GM23248 (cell line): ENCODE results near the gene TMEM266. TPM values are rescaled to one million over a fixed set of nuclear protein-coding genes. Genes with fewer than 3 reads are reported as not detected.

ENCODE experiments used
- DNase-seq: peaks from one replicate; pipeline ENCODE4 v3.0.0-alpha.2; 2015
- H2AFZ ChIP-seq: fragments of 200-600 bp; sonication (generic); 2 replicates; pipeline ENCODE4 v1.6.1; 2016; ENCODE audit warnings: antibody characterized with exemption
- H3F3A ChIP-seq: fragments of 200-600 bp; sonication (generic); 2 replicates; pipeline ENCODE4 v1.6.1; 2016; ENCODE audit warnings: mild to moderate bottlenecking, antibody characterized with exemption, mixed run types; ENCODE audit not compliant: insufficient read depth
- H3K27ac ChIP-seq: fragments of 200-600 bp; sonication (generic); 2 replicates; pipeline ENCODE4 v1.5.1; 2016; ENCODE audit warnings: mild to moderate bottlenecking
- H3K27me3 ChIP-seq: fragments of 200-600 bp; sonication (generic); replicated peaks from 2 replicates; pipeline ENCODE4 v1.6.1; 2016; ENCODE audit warnings: mild to moderate bottlenecking; ENCODE audit not compliant: insufficient read depth
- H3K36me3 ChIP-seq: fragments of 200-600 bp; sonication (generic); 2 replicates; pipeline ENCODE4 v1.6.1; 2016; ENCODE audit warnings: low read depth, mild to moderate bottlenecking
- H3K4me1 ChIP-seq: fragments of 200-600 bp; sonication (generic); 2 replicates; pipeline ENCODE4 v1.6.1; 2016; ENCODE audit warnings: mild to moderate bottlenecking; ENCODE audit not compliant: insufficient read depth
- H3K4me2 ChIP-seq: fragments of 200-600 bp; sonication (generic); one replicate; pipeline ENCODE4 v1.6.1; 2016; ENCODE audit warnings: mild to moderate bottlenecking; ENCODE audit not compliant: unreplicated experiment
- H3K4me3 ChIP-seq: fragments of 200-600 bp; sonication (generic); 2 replicates; pipeline ENCODE4 v1.5.1; 2016; ENCODE audit warnings: mild to moderate bottlenecking
- H3K79me2 ChIP-seq: fragments of 200-600 bp; sonication (generic); 2 replicates; pipeline ENCODE4 v1.6.1; 2016; ENCODE audit warnings: mild to moderate bottlenecking; ENCODE audit not compliant: insufficient read depth
- H3K9ac ChIP-seq: fragments of 200-600 bp; sonication (generic); 2 replicates; pipeline ENCODE4 v1.6.1; 2016; ENCODE audit warnings: mild to moderate bottlenecking
- H3K9me2 ChIP-seq: fragments of 200-600 bp; sonication (generic); 2 replicates; pipeline ENCODE4 v1.6.1; 2016; ENCODE audit warnings: mixed run types, mild to moderate bottlenecking, moderate library complexity; ENCODE audit not compliant: insufficient read depth
- H3K9me3 ChIP-seq: fragments of 200-600 bp; sonication (generic); one replicate; pipeline ENCODE4 v1.6.1; 2017; ENCODE audit warnings: low read depth
- H4K20me1 ChIP-seq: fragments of 200-600 bp; sonication (generic); 2 replicates; pipeline ENCODE4 v1.6.0; 2016; ENCODE audit not compliant: insufficient read depth
- EZH2 ChIP-seq: fragments of 200-600 bp; sonication (generic); IDR thresholded peaks from 2 replicates; pipeline ENCODE4 v1.6.1; 2018; ENCODE audit warnings: antibody characterized with exemption, mild to moderate bottlenecking; ENCODE audit not compliant: insufficient read depth, poor library complexity, severe bottlenecking
- EZH2phosphoT487 ChIP-seq: fragments of 200-600 bp; sonication (generic); IDR thresholded peaks from 2 replicates; pipeline ENCODE4 v1.6.1; 2018; ENCODE audit warnings: antibody characterized with exemption, moderate library complexity, mild to moderate bottlenecking, low read depth; ENCODE audit not compliant: insufficient read depth
- WGBS, 2 experiments: methylation state at CpG; one replicate each; pipeline ENCODE4 v1.1.6; 2015 to 2017; ENCODE audit warnings: low lambda C conversion rate in 2 of 2, low coverage in 1 of 2; ENCODE audit errors: missing lambda C conversion rate in 2 of 2; 5-methylcytosine and 5-hydroxymethylcytosine counted together
- in situ Hi-C: fragments of 300-500 bp; cut with MboI; formaldehyde crosslinking; loops from 2 replicates; pipeline ENCODE4 v1.15.0; 2020
- polyA plus RNA-seq: library from polyadenylated mRNA; unstranded; fragments of >200 nt; fragmentation: Nextera tagmentation; extraction: Ambion mirVana; gene quantifications from 2 replicates; pipeline ENCODE4 v1.2.1, GENCODE V29; 2016
- total RNA-seq: library from RNA; depleted of rRNA; stranded (reverse); fragments of >200 nt; shearing (Covaris generic); gene quantifications from 2 replicates; pipeline ENCODE4 v1.2.3, GENCODE V29; 2014

The TMEM266 gene
- total and polyA plus RNA-seq, 2 experiments from 2014 or later, result not detected

- Histone ChIP-seq H3K9me3 (no peaks in the 10 kb centered on the region), H3K4me1 (no peaks in the 10 kb centered on the region), H3K27me3 (peaks cover 16% of the 10 kb centered on the region), H3K36me3 (no peaks in the 10 kb centered on the region), H3K4me2 (no peak overlapping the region), H3K27ac (no peak overlapping the region), H3K9ac (no peak overlapping the region), H3K9me2 (no peaks in the 10 kb centered on the region), H4K20me1 (no peaks in the 10 kb centered on the region), H2AFZ (no peak overlapping the region), H3K4me3 (no peak overlapping the region), H3K79me2 (no peaks in the 10 kb centered on the region), H3F3A (no peaks in the 10 kb centered on the region)
- no peak for DNase-seq
- in situ Hi-C loops, result no loop called here
- WGBS, 2 experiments, result 69 to 71% methylated on average over 7 of the region's 7 CpGs
- TF ChIP-seq EZH2 (no peak), EZH2phosphoT487 (no peak)
Observed at GRCh38 chr15:76071806-76072205, 12.0 kb downstream of the TMEM266 start.

- TF ChIP-seq EZH2, result no peak
- no peak for TF ChIP-seq EZH2phosphoT487
- H3K4me1 ChIP-seq, result no peaks in the 10 kb centered on the region
- no peak overlapping the region for H3K4me3 ChIP-seq
- no peaks in the 10 kb centered on the region for H3K9me3 ChIP-seq
- H3K79me2 ChIP-seq, result no peaks in the 10 kb centered on the region
- in situ Hi-C loops, result no loop called here
- H4K20me1 ChIP-seq, result no peaks in the 10 kb centered on the region
- H3K9ac ChIP-seq, result no peak overlapping the region
- no peaks in the 10 kb centered on the region for H3K36me3 ChIP-seq
- no peak overlapping the region for H3K27ac ChIP-seq
- DNase-seq, result peak; percentile 9
- H3K4me2 ChIP-seq, result no peak overlapping the region
- H2AFZ ChIP-seq, result no peak overlapping the region
- no peaks in the 10 kb centered on the region for H3K9me2 ChIP-seq
- peaks cover 2% of the 10 kb centered on the region for H3K27me3 ChIP-seq
- 38 to 42% methylated on average over 2 of the region's 2 CpGs for WGBS, 2 experiments
- no peaks in the 10 kb centered on the region for H3F3A ChIP-seq
Observed at GRCh38 chr15:76073554-76073953, 13.8 kb downstream of the TMEM266 start.

GRCh38 chr15:76075046-76075445, 15.3 kb downstream of the TMEM266 start:
- H3F3A ChIP-seq, result no peaks in the 10 kb centered on the region
- H4K20me1 ChIP-seq, result no peaks in the 10 kb centered on the region
- no peaks in the 10 kb centered on the region for H3K9me2 ChIP-seq
- H3K36me3 ChIP-seq, result no peaks in the 10 kb centered on the region
- H3K4me1 ChIP-seq, result no peaks in the 10 kb centered on the region
- H3K9me3 ChIP-seq, result no peaks in the 10 kb centered on the region
- H3K4me3 ChIP-seq, result no peak overlapping the region
- H3K4me2 ChIP-seq, result no peak overlapping the region
- DNase-seq, result no peak
- no peak overlapping the region for H2AFZ ChIP-seq
- TF ChIP-seq EZH2phosphoT487 (no peak), EZH2 (no peak)
- no peaks in the 10 kb centered on the region for H3K79me2 ChIP-seq
- in situ Hi-C loops, result no loop called here
- H3K27me3 ChIP-seq, result no peaks in the 10 kb centered on the region; the same call in none of the 2 replicates
- H3K27ac ChIP-seq, result no peak overlapping the region
- no peak overlapping the region for H3K9ac ChIP-seq

GRCh38 chr15:76078285-76078877, 18.6 kb downstream of the TMEM266 start:
- no peak overlapping the region for H3K9ac ChIP-seq
- H3K4me1 ChIP-seq, result no peaks in the 10 kb centered on the region
- no peak overlapping the region for H3K27ac ChIP-seq
- no peaks in the 10 kb centered on the region for H4K20me1 ChIP-seq
- no peaks in the 10 kb centered on the region for H3K36me3 ChIP-seq
- in situ Hi-C loops, result no loop called here
- 54 to 60% methylated on average over 5 of the region's 5 CpGs for WGBS, 2 experiments
- no peaks in the 10 kb centered on the region for H3K9me2 ChIP-seq
- H3K79me2 ChIP-seq, result no peaks in the 10 kb centered on the region
- peaks cover 3% of the 10 kb centered on the region for H3K27me3 ChIP-seq
- no peak overlapping the region for H2AFZ ChIP-seq
- DNase-seq, result no peak
- no peak overlapping the region for H3K4me3 ChIP-seq
- H3K9me3 ChIP-seq, result no peaks in the 10 kb centered on the region
- no peak for TF ChIP-seq EZH2phosphoT487
- TF ChIP-seq EZH2, result no peak
- H3K4me2 ChIP-seq, result no peak overlapping the region
- H3F3A ChIP-seq, result no peaks in the 10 kb centered on the region

- Histone ChIP-seq H4K20me1 (no peaks in the 10 kb centered on the region), H3K4me2 (no peak overlapping the region), H3K4me1 (no peaks in the 10 kb centered on the region), H3K27me3 (peaks cover 6% of the 10 kb centered on the region), H3K4me3 (no peak overlapping the region), H3F3A (no peaks in the 10 kb centered on the region), H2AFZ (no peak overlapping the region), H3K9me2 (no peaks in the 10 kb centered on the region), H3K27ac (no peak overlapping the region), H3K79me2 (no peaks in the 10 kb centered on the region), H3K9ac (no peak overlapping the region), H3K9me3 (no peaks in the 10 kb centered on the region), H3K36me3 (no peaks in the 10 kb centered on the region)
- WGBS, 2 experiments, result 39 to 44% methylated on average over 2 of the region's 2 CpGs
- in situ Hi-C loops, result no loop called here
- DNase-seq, result no peak
- TF ChIP-seq EZH2 (no peak), EZH2phosphoT487 (no peak)
Observed at GRCh38 chr15:76084256-76084655, 24.5 kb downstream of the TMEM266 start.
